ENCODE data around the gene PDE4DIP. TPM values are rescaled to one million over a fixed set of nuclear protein-coding genes. Genes with fewer than 3 reads are reported as not detected.
"Not testable (repeated sequence)": the region's sequence is repeated elsewhere in the genome, so short reads cannot be mapped to it uniquely, and the experiment has no call there.

The PDE4DIP gene
- polyA plus RNA-seq, 1 experiment, result 95.8 TPM

DNA sequence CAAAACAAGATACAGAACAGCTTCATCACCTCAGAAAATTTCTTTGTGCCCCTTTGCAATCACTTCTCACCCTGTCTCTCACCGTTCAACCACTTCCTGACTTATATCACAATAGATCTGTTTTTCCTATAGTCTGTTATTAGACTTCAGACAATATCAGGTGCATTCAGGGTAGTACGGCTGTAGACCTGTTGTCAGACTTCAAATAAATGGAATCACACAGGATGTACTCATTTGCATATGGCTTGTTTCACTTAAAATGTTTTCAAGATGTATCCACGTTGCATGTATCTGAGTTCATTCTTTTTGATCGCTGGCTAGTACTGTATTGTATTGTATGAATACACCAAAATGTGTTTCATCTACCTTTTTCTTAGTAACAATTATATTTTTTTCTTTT, 104.5 kb downstream of the PDE4DIP start:
- H3K27me3 ChIP-seq (ENCODE audit: control insufficient read depth, insufficient read depth, low read length); H3K9me3 ChIP-seq (ENCODE audit: control insufficient read depth, insufficient read depth, low read length); H3K4me3 ChIP-seq (ENCODE audit: low read depth, low read length); POLR2A ChIA-PET; CTCF ChIA-PET; H3K27ac ChIP-seq (ENCODE audit: low read depth, low read length); DNase-seq (ENCODE audit: low read depth, low spot score): not testable (repeated sequence)

DNA sequence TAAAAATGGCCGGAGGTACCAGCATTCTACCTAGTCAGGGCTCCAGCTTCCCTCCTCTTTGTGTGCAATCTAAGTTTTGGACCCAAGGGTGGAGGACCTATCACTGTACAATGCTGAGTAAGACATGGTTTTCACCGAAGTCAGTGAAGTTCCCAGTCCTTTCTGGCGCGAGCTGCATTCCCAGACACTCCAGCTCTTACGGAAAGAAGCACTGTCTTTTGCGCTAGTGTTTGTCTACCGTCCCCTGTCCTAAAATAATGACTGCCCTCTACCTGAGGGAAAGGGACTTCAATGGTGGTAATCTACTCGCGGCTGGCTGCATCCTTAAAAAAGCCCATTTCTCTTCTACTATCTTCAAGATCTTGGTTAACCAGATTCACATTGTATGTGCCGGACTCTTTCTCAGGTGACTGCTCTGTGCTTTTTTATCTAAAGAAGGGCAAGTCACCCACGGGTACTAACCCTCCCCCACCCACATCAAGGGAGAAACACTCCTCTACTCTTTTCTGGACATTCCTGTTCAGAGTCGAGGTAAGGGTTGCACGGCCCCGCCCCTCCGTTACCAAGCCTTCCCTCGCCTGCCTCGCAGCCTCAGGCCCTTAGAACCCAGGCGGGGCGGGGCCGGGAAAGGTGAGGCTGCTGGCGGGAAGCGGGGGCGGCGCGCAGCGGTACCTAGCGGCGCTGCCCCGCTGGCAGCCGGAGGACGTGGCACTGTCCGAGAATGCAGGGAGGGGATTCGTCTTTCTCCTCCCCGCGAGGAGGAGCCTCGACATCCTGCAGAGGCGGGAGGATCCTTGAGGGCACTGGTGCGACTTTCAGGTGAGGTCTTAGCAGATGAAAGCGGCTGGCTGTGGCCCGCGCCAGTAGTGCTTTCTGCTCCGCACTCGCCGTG, 107.4 kb downstream of the PDE4DIP start:
- peak; percentile 36 for DNase-seq (ENCODE audit: low read depth, low spot score)
- Histone ChIP-seq H3K4me3 (ENCODE audit: low read depth, low read length) (peak overlapping the region; percentile 63), H3K27ac (ENCODE audit: low read depth, low read length) (peak overlapping the region; percentile 39)
- POLR2A ChIA-PET; CTCF ChIA-PET; H3K9me3 ChIP-seq (ENCODE audit: control insufficient read depth, insufficient read depth, low read length); H3K27me3 ChIP-seq (ENCODE audit: control insufficient read depth, insufficient read depth, low read length): not testable (repeated sequence)

- H3K27me3 ChIP-seq (ENCODE audit: control insufficient read depth, insufficient read depth, low read length); H3K9me3 ChIP-seq (ENCODE audit: control insufficient read depth, insufficient read depth, low read length); CTCF ChIA-PET; POLR2A ChIA-PET; DNase-seq (ENCODE audit: low read depth, low spot score): not testable (repeated sequence)
- Histone ChIP-seq H3K27ac (ENCODE audit: low read depth, low read length) (peak overlapping the region; percentile 39), H3K4me3 (ENCODE audit: low read depth, low read length) (peak overlapping the region; percentile 68)
Measured at GRCh38 chr1:148952253-148952937, 108.2 kb downstream of the PDE4DIP start.

DNA sequence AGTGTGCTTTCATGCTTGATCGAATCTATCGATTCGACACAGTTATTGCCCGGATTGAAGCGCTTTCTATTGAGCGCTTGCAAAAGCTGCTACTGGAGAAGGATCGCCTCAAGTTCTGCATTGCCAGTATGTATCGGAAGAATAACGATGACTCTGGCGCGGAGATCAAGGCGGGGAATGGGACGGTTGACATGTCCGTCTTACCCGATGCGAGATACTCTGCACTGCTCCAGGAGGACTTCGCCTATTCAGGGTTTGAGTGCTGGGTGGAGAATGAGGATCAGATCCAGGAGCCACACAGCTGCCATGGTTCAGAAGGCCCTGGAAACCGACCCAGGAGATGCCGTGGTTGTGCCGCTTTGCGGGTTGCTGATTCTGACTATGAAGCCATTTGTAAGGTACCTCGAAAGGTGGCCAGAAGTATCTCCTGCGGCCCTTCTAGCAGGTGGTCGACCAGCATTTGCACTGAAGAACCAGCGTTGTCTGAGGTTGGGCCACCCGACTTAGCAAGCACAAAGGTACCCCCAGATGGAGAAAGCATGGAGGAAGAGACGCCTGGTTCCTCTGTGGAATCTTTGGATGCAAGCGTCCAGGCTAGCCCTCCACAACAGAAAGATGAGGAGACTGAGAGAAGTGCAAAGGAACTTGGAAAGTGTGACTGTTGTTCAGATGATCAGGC, 108.8 kb downstream of the PDE4DIP start:
- H3K9me3 ChIP-seq (ENCODE audit: control insufficient read depth, insufficient read depth, low read length); H3K27me3 ChIP-seq (ENCODE audit: control insufficient read depth, insufficient read depth, low read length); POLR2A ChIA-PET; H3K27ac ChIP-seq (ENCODE audit: low read depth, low read length); CTCF ChIA-PET; DNase-seq (ENCODE audit: low read depth, low spot score): not testable (repeated sequence)
- H3K4me3 ChIP-seq (ENCODE audit: low read depth, low read length), result peak overlapping the region; percentile 68

- CTCF ChIA-PET; H3K27ac ChIP-seq (ENCODE audit: low read depth, low read length): not testable (repeated sequence)
Measured at GRCh38 chr1:148953730-148954129, 109.5 kb downstream of the PDE4DIP start.

GRCh38 chr1:148958343-148958742, 114.1 kb downstream of the PDE4DIP start:
- DNase-seq (ENCODE audit: low read depth, low spot score); H3K9me3 ChIP-seq (ENCODE audit: control insufficient read depth, insufficient read depth, low read length); CTCF ChIA-PET; H3K27me3 ChIP-seq (ENCODE audit: control insufficient read depth, insufficient read depth, low read length); H3K4me3 ChIP-seq (ENCODE audit: low read depth, low read length); POLR2A ChIA-PET; H3K27ac ChIP-seq (ENCODE audit: low read depth, low read length): not testable (repeated sequence)

More at GRCh38 chr1:148953730-148954129, 109.5 kb downstream of the PDE4DIP start:
- H3K4me3 ChIP-seq (ENCODE audit: low read depth, low read length), result peak overlapping the region; percentile 54
- H3K9me3 ChIP-seq (ENCODE audit: control insufficient read depth, insufficient read depth, low read length); DNase-seq (ENCODE audit: low read depth, low spot score); H3K27me3 ChIP-seq (ENCODE audit: control insufficient read depth, insufficient read depth, low read length); POLR2A ChIA-PET: not testable (repeated sequence)

DNA sequence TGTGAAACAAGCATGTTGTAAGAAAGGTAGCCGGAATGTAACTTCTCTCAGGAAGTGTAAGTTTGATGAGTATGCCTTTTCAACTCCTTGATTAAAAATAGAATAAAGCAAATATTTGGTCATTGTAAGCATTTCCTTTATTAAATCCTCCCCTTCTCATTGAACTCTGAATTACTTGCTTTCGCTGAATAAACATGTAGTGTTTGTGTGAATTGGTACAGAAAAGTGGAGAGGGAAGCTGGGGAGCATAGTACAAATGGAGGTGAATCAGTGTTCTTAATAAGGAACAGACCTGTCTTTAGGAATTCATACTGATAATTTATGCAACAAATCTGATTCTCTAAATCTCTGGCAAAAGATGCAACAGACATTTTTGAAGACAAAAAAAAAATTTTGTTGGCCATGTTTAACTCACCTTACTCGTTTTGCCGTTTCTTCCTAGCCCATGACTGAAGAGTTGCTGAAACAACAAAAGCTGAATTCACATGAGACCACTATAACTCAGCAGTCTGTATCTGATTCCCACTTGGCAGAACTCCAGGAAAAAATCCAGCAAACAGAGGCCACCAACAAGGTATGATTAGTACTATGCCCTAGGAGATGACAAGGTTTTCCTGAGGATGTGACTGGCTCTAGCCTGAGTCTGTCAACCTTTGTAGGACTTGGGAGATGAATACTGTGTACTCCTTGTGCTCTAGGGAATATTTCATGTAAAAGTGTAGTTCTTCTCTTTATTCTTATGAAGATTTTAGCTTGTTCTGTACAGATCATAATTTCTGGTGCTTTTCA, 116.2 kb downstream of the PDE4DIP start:
- H3K27me3 ChIP-seq (ENCODE audit: control insufficient read depth, insufficient read depth, low read length); POLR2A ChIA-PET; H3K27ac ChIP-seq (ENCODE audit: low read depth, low read length); H3K4me3 ChIP-seq (ENCODE audit: low read depth, low read length); H3K9me3 ChIP-seq (ENCODE audit: control insufficient read depth, insufficient read depth, low read length); CTCF ChIA-PET; DNase-seq (ENCODE audit: low read depth, low spot score): not testable (repeated sequence)

GRCh38 chr1:148962127-148962857, 118.1 kb downstream of the PDE4DIP start:
- CTCF ChIA-PET; H3K4me3 ChIP-seq (ENCODE audit: low read depth, low read length); POLR2A ChIA-PET; H3K27ac ChIP-seq (ENCODE audit: low read depth, low read length); DNase-seq (ENCODE audit: low read depth, low spot score); H3K9me3 ChIP-seq (ENCODE audit: control insufficient read depth, insufficient read depth, low read length); H3K27me3 ChIP-seq (ENCODE audit: control insufficient read depth, insufficient read depth, low read length): not testable (repeated sequence)

DNA sequence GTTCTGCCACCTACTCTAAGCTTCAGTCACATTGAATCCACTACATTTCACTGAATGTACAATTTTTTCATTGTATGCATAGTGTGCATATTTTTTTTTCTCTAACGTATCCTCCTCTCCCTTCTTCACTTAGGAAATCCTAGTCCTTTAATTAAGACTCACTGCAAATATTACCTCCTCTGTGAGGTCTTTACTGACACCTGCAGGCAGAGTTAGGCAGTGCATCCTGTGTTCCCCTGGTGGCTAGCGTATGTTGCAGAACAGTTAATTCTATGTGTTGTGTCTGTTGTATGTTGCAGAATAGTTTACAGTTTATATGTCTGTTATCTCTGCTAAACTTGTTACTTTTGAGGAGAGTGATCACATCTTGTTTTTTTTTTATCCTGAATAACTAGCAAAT, 121.9 kb downstream of the PDE4DIP start:
- H3K27ac ChIP-seq (ENCODE audit: low read depth, low read length); CTCF ChIA-PET; DNase-seq (ENCODE audit: low read depth, low spot score); H3K27me3 ChIP-seq (ENCODE audit: control insufficient read depth, insufficient read depth, low read length); H3K4me3 ChIP-seq (ENCODE audit: low read depth, low read length); POLR2A ChIA-PET; H3K9me3 ChIP-seq (ENCODE audit: control insufficient read depth, insufficient read depth, low read length): not testable (repeated sequence)

GRCh38 chr1:148967580-148967979, 123.4 kb downstream of the PDE4DIP start:
- CTCF ChIA-PET; POLR2A ChIA-PET; H3K27ac ChIP-seq (ENCODE audit: low read depth, low read length); H3K4me3 ChIP-seq (ENCODE audit: low read depth, low read length); H3K9me3 ChIP-seq (ENCODE audit: control insufficient read depth, insufficient read depth, low read length); DNase-seq (ENCODE audit: low read depth, low spot score); H3K27me3 ChIP-seq (ENCODE audit: control insufficient read depth, insufficient read depth, low read length): not testable (repeated sequence)

DNA sequence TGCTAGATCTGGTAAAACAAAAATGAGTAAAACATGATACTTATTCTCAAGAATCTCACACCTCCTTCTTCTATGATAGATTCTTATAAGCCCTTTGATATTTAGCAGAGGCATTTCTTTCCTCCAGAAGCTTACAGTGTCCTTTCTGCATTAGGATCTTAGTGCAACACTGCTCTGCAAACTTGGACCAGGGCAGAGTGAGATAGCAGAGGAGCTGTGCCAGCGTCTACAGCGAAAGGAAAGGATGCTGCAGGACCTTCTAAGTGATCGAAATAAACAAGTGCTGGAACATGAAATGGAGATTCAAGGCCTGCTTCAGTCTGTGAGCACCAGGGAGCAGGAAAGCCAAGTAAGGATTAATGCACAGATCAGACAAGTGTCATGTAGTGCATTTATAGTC, 124.5 kb downstream of the PDE4DIP start:
- DNase-seq (ENCODE audit: low read depth, low spot score); H3K9me3 ChIP-seq (ENCODE audit: control insufficient read depth, insufficient read depth, low read length); POLR2A ChIA-PET; H3K4me3 ChIP-seq (ENCODE audit: low read depth, low read length); H3K27ac ChIP-seq (ENCODE audit: low read depth, low read length); CTCF ChIA-PET; H3K27me3 ChIP-seq (ENCODE audit: control insufficient read depth, insufficient read depth, low read length): not testable (repeated sequence)
